Tibial nerve (tissue), 4 donors: Measurements from ENCODE around the gene UBE2C. TPM values are rescaled to one million over a fixed set of nuclear protein-coding genes. Genes with fewer than 3 reads are reported as not detected.

ENCODE experiments used
- DNase-seq, 2 donors: peaks; one replicate each; pipeline ENCODE4 v3.0.0-alpha.2; 2019; ENCODE audit warnings: low spot score in 2 of 2
- H3K27ac ChIP-seq, 4 donors: fragments of 200-600 bp; sonication (generic) in 3 of 4; one replicate each; pipeline ENCODE4 v1.5.1; 2017 to 2019; ENCODE audit warnings: mild to moderate bottlenecking in 1 of 4
- H3K27me3 ChIP-seq, 2 donors: fragments of 200-600 bp; sonication (generic) in 1 of 2; one replicate each; pipeline versions ENCODE4 v1.5.1 to v1.6.0; 2017 to 2019
- H3K36me3 ChIP-seq, 3 donors: fragments of 200-600 bp; sonication (generic); one replicate each; pipeline ENCODE4 v1.5.1; 2018 to 2019
- H3K4me1 ChIP-seq, 4 donors: fragments of 200-600 bp; sonication (generic) in 3 of 4; one replicate each; pipeline ENCODE4 v1.5.1; 2017 to 2019
- H3K4me3 ChIP-seq, 4 donors: fragments of 200-600 bp; sonication (generic) in 3 of 4; one replicate each; pipeline ENCODE4 v1.5.1; 2017 to 2019; ENCODE audit warnings: mild to moderate bottlenecking in 1 of 4, moderate library complexity in 1 of 4
- H3K9me3 ChIP-seq, 4 donors: fragments of 200-600 bp; sonication (generic) in 3 of 4; one replicate each; pipeline ENCODE4 v1.5.1; 2017 to 2019
- CTCF ChIP-seq, 5 experiments: fragments of 200-600 bp in 3 of 5; fragments of 450-650 bp in 2 of 5; sonication (generic) in 3 of 5; IDR thresholded peaks; one replicate each; pipeline ENCODE4 v1.5.1; 2016 to 2019; ENCODE audit warnings: antibody characterized with exemption in 5 of 5, mild to moderate bottlenecking in 3 of 5, moderate library complexity in 2 of 5
- EP300 ChIP-seq, 2 donors: sonication (generic); formaldehyde crosslinking; IDR thresholded peaks; one replicate each; pipeline ENCODE4 v1.6.1; 2017; ENCODE audit warnings: antibody characterized with exemption in 2 of 2, mild to moderate bottlenecking in 1 of 2
- POLR2A ChIP-seq, 2 donors: fragments of 450-650 bp; IDR thresholded peaks; one replicate each; pipeline ENCODE4 v1.6.1; 2017; ENCODE audit warnings: antibody characterized with exemption in 2 of 2, mild to moderate bottlenecking in 2 of 2, moderate library complexity in 2 of 2
- WGBS, 2 donors: methylation state at CpG; one replicate each; pipeline ENCODE4 v1.1.5; 2018; 5-methylcytosine and 5-hydroxymethylcytosine counted together
- total RNA-seq, 4 donors: library from RNA; depleted of rRNA; stranded (reverse); fragments of >200 nt; gene quantifications; one replicate each; pipeline ENCODE4 v1.1.0, GENCODE V29; 2016

UBE2C gene
- total RNA-seq, 4 donors from 2014 or later: 0.78 to 6.9 (median 1.5) TPM; not detected in 1

GRCh38 chr20:45814314-45814713, 1.9 kb downstream of the UBE2C start:
- Histone ChIP-seq H3K27ac (no peak overlapping the region), H3K27me3 (no peaks in the 10 kb centered on the region), H3K4me1 (peaks cover 0 to 34% (median 6%) of the 10 kb centered on the region in 4 donors), H3K4me3 (no peak overlapping the region), H3K9me3 (no peaks in the 10 kb centered on the region), H3K36me3 (peaks cover 0 to 23% (median 6%) of the 10 kb centered on the region in 3 donors)
- TF ChIP-seq POLR2A (IDR thresholded peaks at IDR 0.05) (no peak), CTCF (IDR thresholded peaks at IDR 0.05) (no peak)
- 83 to 92% methylated on average over 3 of the region's 3 CpGs for WGBS, 2 donors
- DNase-seq: no peak

GRCh38 chr20:45816951-45817350, 4.5 kb downstream of the UBE2C start:
- 90 to 93% methylated on average over 3 of the region's 3 CpGs for WGBS, 2 donors
- Histone ChIP-seq H3K27me3 (peaks cover 0 to 3% of the 10 kb centered on the region in 2 donors), H3K4me1 (peaks cover 0 to 28% (median 6%) of the 10 kb centered on the region in 4 donors), H3K9me3 (no peaks in the 10 kb centered on the region), H3K27ac (peak overlapping the region in 2 of 4 donors; percentile 81 to 82), H3K4me3 (no peak overlapping the region), H3K36me3 (no peaks in the 10 kb centered on the region)
- no peak for DNase-seq
- TF ChIP-seq CTCF (IDR thresholded peaks at IDR 0.05): no peak
- no peak for TF ChIP-seq EP300 (IDR thresholded peaks at IDR 0.05)
- no peak for TF ChIP-seq POLR2A (IDR thresholded peaks at IDR 0.05)

- WGBS, 2 donors: 42 to 43% methylated on average over 8 to 9 of the region's 9 CpGs
- peak; percentile 20 to 45 for TF ChIP-seq EP300 (IDR thresholded peaks at IDR 0.05)
- no peak for TF ChIP-seq CTCF (IDR thresholded peaks at IDR 0.05)
Measured at GRCh38 chr20:45817376-45818194, 5.1 kb downstream of the UBE2C start.

GRCh38 chr20:45818239-45818638, 5.8 kb downstream of the UBE2C start:
- H3K27ac ChIP-seq: peak overlapping the region; percentile 37 to 82 (median 62)
- WGBS, 2 donors: 68 to 89% methylated on average over 3 of the region's 3 CpGs
- no peaks in the 10 kb centered on the region for H3K36me3 ChIP-seq
- peaks cover 0 to 29% (median 3%) of the 10 kb centered on the region in 4 donors for H3K4me1 ChIP-seq
- peaks cover 0 to 13% of the 10 kb centered on the region in 2 donors for H3K27me3 ChIP-seq
- no peak for DNase-seq
- H3K4me3 ChIP-seq: no peak overlapping the region
- no peak for TF ChIP-seq POLR2A (IDR thresholded peaks at IDR 0.05)
- no peaks in the 10 kb centered on the region for H3K9me3 ChIP-seq

More at GRCh38 chr20:45817376-45818194, 5.1 kb downstream of the UBE2C start:
- peak in 1 of 2 donors; percentile 45 for DNase-seq
- Histone ChIP-seq H3K9me3 (no peaks in the 10 kb centered on the region), H3K27ac (peak overlapping the region; percentile 37 to 82 (median 62)), H3K4me3 (no peak overlapping the region), H3K27me3 (peaks cover 0 to 7% of the 10 kb centered on the region in 2 donors), H3K4me1 (peaks cover 0 to 29% (median 5%) of the 10 kb centered on the region in 4 donors), H3K36me3 (no peaks in the 10 kb centered on the region)

- Histone ChIP-seq H3K27me3 (peaks cover 0 to 26% of the 10 kb centered on the region in 2 donors), H3K9me3 (no peaks in the 10 kb centered on the region), H3K4me3 (no peak overlapping the region), H3K27ac (no peak overlapping the region), H3K36me3 (no peaks in the 10 kb centered on the region), H3K4me1 (peaks cover 0 to 39% (median 10%) of the 10 kb centered on the region in 4 donors)
- no peak for TF ChIP-seq POLR2A (IDR thresholded peaks at IDR 0.05)
- TF ChIP-seq EP300 (IDR thresholded peaks at IDR 0.05): no peak
- no peak for TF ChIP-seq CTCF (IDR thresholded peaks at IDR 0.05)
- 91 to 99% methylated on average over 4 of the region's 4 CpGs for WGBS, 2 donors
- no peak for DNase-seq
Measured at GRCh38 chr20:45819466-45819865, 7.0 kb downstream of the UBE2C start.
